Measurements from ENCODE around the gene TCP11L2.
A peak's percentile ranks its signal among the peaks of the same experiment; 100 is the strongest.

The TCP11L2 gene

GRCh38 chr12:106323537-106323936, 21.0 kb downstream of the TCP11L2 start (continued):
- TF ChIP-seq ZNF513 (tag by site-specific recombination; IDR thresholded peaks at IDR 0.05) (no peak), ZNF184 (tag by site-specific recombination; IDR thresholded peaks at IDR 0.05) (no peak), ZBTB8A (tag by site-specific recombination; IDR thresholded peaks at IDR 0.05) (no peak), ZNF776 (tag by site-specific recombination; IDR thresholded peaks at IDR 0.05; ENCODE audit: borderline replicate concordance) (no peak), ZNF169 (tag by site-specific recombination; IDR thresholded peaks at IDR 0.05) (no peak)

- Histone ChIP-seq H3K4me3 (ENCODE audit: low read depth, low read length) (no peak overlapping the region), H3K9me3 (ENCODE audit: control insufficient read depth, insufficient read depth, low read depth, low read length) (no peaks in the 10 kb centered on the region), H3K4me1 (ENCODE audit: control insufficient read depth, insufficient read depth, low read length) (no peaks in the 10 kb centered on the region), H3K27ac (ENCODE audit: extremely low read depth, low read depth, low read length) (no peak overlapping the region), H3K36me3 (ENCODE audit: control insufficient read depth in 2 of 2, insufficient read depth in 1 of 2, low read length in 2 of 2) (peaks cover 5 to 46% of the 10 kb centered on the region in 2 experiments; a peak in 1 of 3 replicates)
- ChIA-PET CTCF (interaction anchor here (0.6 to 1.0 kb wide), 2 partner anchors 79 to 100 kb away, joined by 3 read pairs; no protein-coding TSS in a partner anchor), POLR2A (no interaction called here)
- TF ChIP-seq TCF7L2 (IDR thresholded peaks at IDR 0.05; ENCODE audit: borderline replicate concordance, low read depth, low read length): no peak
- TF ChIP-seq ZNF660 (tag by site-specific recombination; IDR thresholded peaks at IDR 0.05): no peak
- TF ChIP-seq ATF2 (tag by site-specific recombination; IDR thresholded peaks at IDR 0.05; ENCODE audit: low read depth): no peak
- no peak for TF ChIP-seq ZNF433 (tag by site-specific recombination; IDR thresholded peaks at IDR 0.05; ENCODE audit: low read depth)
- peak; percentile 75 for TF ChIP-seq MYNN (tag by site-specific recombination; IDR thresholded peaks at IDR 0.05; ENCODE audit: borderline replicate concordance)
Observed at GRCh38 chr12:106327309-106327869, 24.9 kb downstream of the TCP11L2 start.

- no peaks in the 10 kb centered on the region for H3K4me1 ChIP-seq (ENCODE audit: control insufficient read depth, insufficient read depth, low read length)
- peaks cover 5 to 40% of the 10 kb centered on the region in 2 experiments; a peak in 1 of 3 replicates for H3K36me3 ChIP-seq (ENCODE audit: control insufficient read depth in 2 of 2, insufficient read depth in 1 of 2, low read length in 2 of 2)
- ChIA-PET CTCF (interaction anchor here (0.6 to 0.7 kb wide), 2 partner anchors 26 to 101 kb away, joined by 3 read pairs; partner anchors contain the start of gene TCP11L2), POLR2A (no interaction called here)
- no peaks in the 10 kb centered on the region for H3K9me3 ChIP-seq (ENCODE audit: control insufficient read depth, insufficient read depth, low read depth, low read length)
- no peak overlapping the region for H3K27ac ChIP-seq (ENCODE audit: extremely low read depth, low read depth, low read length)
- no peak overlapping the region for H3K4me3 ChIP-seq (ENCODE audit: low read depth, low read length)
- TF ChIP-seq PRDM1 (tag by site-specific recombination; IDR thresholded peaks at IDR 0.05) (0 out of 2 replicates have a peak, but pooled peaks have one; percentile 42), ZNF677 (tag by site-specific recombination; IDR thresholded peaks at IDR 0.05) (no peak)
Observed at GRCh38 chr12:106328735-106329134, 26.2 kb downstream of the TCP11L2 start.

- H3K4me3 ChIP-seq (ENCODE audit: low read depth, low read length): no peak overlapping the region
- ChIA-PET POLR2A (no interaction called here), CTCF (no interaction called here)
- H3K36me3 ChIP-seq (ENCODE audit: control insufficient read depth in 2 of 2, insufficient read depth in 1 of 2, low read length in 2 of 2): peaks cover 0 to 33% of the 10 kb centered on the region in 2 experiments; a peak in 1 of 3 replicates
- no peak overlapping the region for H3K27ac ChIP-seq (ENCODE audit: extremely low read depth, low read depth, low read length)
- no peaks in the 10 kb centered on the region for H3K9me3 ChIP-seq (ENCODE audit: control insufficient read depth, insufficient read depth, low read depth, low read length)
- H3K4me1 ChIP-seq (ENCODE audit: control insufficient read depth, insufficient read depth, low read length): no peaks in the 10 kb centered on the region
- TF ChIP-seq HIC1 (tag by site-specific recombination; IDR thresholded peaks at IDR 0.05): no peak
- TF ChIP-seq ZNF174 (tag by site-specific recombination; IDR thresholded peaks at IDR 0.05): no peak
- no peak for TF ChIP-seq ZFP41 (tag by site-specific recombination; IDR thresholded peaks at IDR 0.05; ENCODE audit: borderline replicate concordance)
- TF ChIP-seq ZBTB17 (tag by site-specific recombination; IDR thresholded peaks at IDR 0.05): 0 out of 2 replicates have a peak, but pooled peaks have one; percentile 18
- TF ChIP-seq ZNF561 (tag by site-specific recombination; IDR thresholded peaks at IDR 0.05; ENCODE audit: borderline replicate concordance): 0 out of 2 replicates have a peak, but pooled peaks have one; percentile 53
- TF ChIP-seq ATF2 (tag by site-specific recombination; IDR thresholded peaks at IDR 0.05; ENCODE audit: low read depth): no peak
- peak; percentile 45 for TF ChIP-seq FEZF1 (tag by site-specific recombination; IDR thresholded peaks at IDR 0.05)
- peak; percentile 88 for TF ChIP-seq SP7 (tag by site-specific recombination; IDR thresholded peaks at IDR 0.05)
- 0 out of 2 replicates have a peak, but pooled peaks have one; percentile 10 for TF ChIP-seq ZBTB8A (tag by site-specific recombination; IDR thresholded peaks at IDR 0.05)
- TF ChIP-seq ZNF138 (tag by site-specific recombination; IDR thresholded peaks at IDR 0.05; ENCODE audit: borderline replicate concordance): no peak
- 0 out of 2 replicates have a peak, but pooled peaks have one; percentile 14 for TF ChIP-seq ZIC2 (tag by site-specific recombination; IDR thresholded peaks at IDR 0.05)
Observed at GRCh38 chr12:106329231-106329982, 26.9 kb downstream of the TCP11L2 start.
